A549 (cell line): Measurements from ENCODE around the gene KERA. TPM values are rescaled to one million over a fixed set of nuclear protein-coding genes. Genes with fewer than 3 reads are reported as not detected.

Experiments
- ATAC-seq, 2 experiments: fragments of 200-7000 bp in 1 of 2; fragments of >200 bp in 1 of 2; cut with Nextera tagmentation in 1 of 2; cut with Tn5 transposase in 1 of 2; 3 replicates each; pipeline versions ENCODE4 v1.8.0 to v1.9.1; 2018 to 2020; ENCODE audit warnings: mild to moderate bottlenecking in 1 of 2, moderate library complexity in 1 of 2
- CTCF ChIA-PET: fragments of 300-600 bp; sonication (Branson Sonifier 250); formaldehyde crosslinking; extraction: SDS; loops from one replicate; lab custom pipeline; 2021; ENCODE audit warnings: antibody characterized with exemption, inconsistent platforms; lab: Yijun Ruan, JAX
- POLR2A ChIA-PET: fragments of 350-600 bp; formaldehyde crosslinking; extraction: SDS; loops from one replicate; lab custom pipeline; 2021; ENCODE audit warnings: antibody characterized with exemption, inconsistent platforms; lab: Yijun Ruan, JAX
- DNase-seq, 2 experiments: peaks; one replicate each; pipeline versions ENCODE4 v3.0.0 to v3.0.0-alpha.2; 2011 to 2016; ENCODE audit warnings: low read depth in 1 of 2, low spot score in 1 of 2
- FAIRE-seq: peaks from 2 replicates; lab custom pipeline; 2011; peaks lifted over from hg19 to GRCh38; lab: Jason Lieb, UNC
- H3K27ac ChIP-seq, 2 experiments: fragments of >200 bp; sonication (Bioruptor Twin); formaldehyde crosslinking; 3 replicates each; pipeline ENCODE4 v1.5.1; 2016 to 2017
- H3K4me1 ChIP-seq: fragments of >200 bp; sonication (Bioruptor Twin); formaldehyde crosslinking; 3 replicates; pipeline ENCODE4 v1.6.1; 2016
- H3K4me2 ChIP-seq: fragments of >200 bp; sonication (Bioruptor Twin); formaldehyde crosslinking; 3 replicates; pipeline ENCODE4 v1.6.1; 2016
- H3K4me3 ChIP-seq: fragments of >200 bp; sonication (Bioruptor Twin); formaldehyde crosslinking; 3 replicates; pipeline ENCODE4 v1.5.1; 2016
- H3K9me3 ChIP-seq: fragments of >200 bp; sonication (Bioruptor Twin); formaldehyde crosslinking; 3 replicates; pipeline ENCODE4 v1.6.1; 2016
- BHLHE40 ChIP-seq: IDR thresholded peaks from 2 replicates; pipeline ENCODE4 v1.6.1; 2012; ENCODE audit warnings: low read depth, low read length, inconsistent platforms
- CHD2 ChIP-seq: fragments of 150-350 bp; IDR thresholded peaks from 2 replicates; pipeline ENCODE4 v1.6.1; 2014; ENCODE audit warnings: low read length; ENCODE audit not compliant: partially characterized antibody
- FOXS1 ChIP-seq: fragments of 250-450 bp; sonication (Bioruptor Pico); IDR thresholded peaks from 2 replicates; pipeline ENCODE4 v1.5.0; 2020; ENCODE audit warnings: mild to moderate bottlenecking, moderate library complexity
- HDAC2 ChIP-seq: fragments of 200-600 bp; sonication (generic); IDR thresholded peaks from 2 replicates; pipeline ENCODE4 v1.6.1; 2016
- HEYL ChIP-seq: fragments of 250-450 bp; sonication (Bioruptor Pico); IDR thresholded peaks from 2 replicates; pipeline ENCODE4 v1.8.0; 2021; ENCODE audit warnings: mild to moderate bottlenecking, moderate library complexity
- JUN ChIP-seq, 2 experiments: fragments of >200 bp; sonication (Bioruptor Twin); formaldehyde crosslinking; IDR thresholded peaks; 2 replicates in 1 of 2; 3 replicates in 1 of 2; pipeline ENCODE4 v1.6.1; 2016 to 2017
- JUNB ChIP-seq: fragments of >200 bp; sonication (Bioruptor Twin); formaldehyde crosslinking; IDR thresholded peaks from 2 replicates; pipeline ENCODE4 v1.6.1; 2016
- KDM5A ChIP-seq: fragments of 200-600 bp; sonication (generic); IDR thresholded peaks from 2 replicates; pipeline ENCODE4 v1.6.1; 2016; ENCODE audit warnings: antibody characterized with exemption, mild to moderate bottlenecking
- POLR2A ChIP-seq: IDR thresholded peaks from 2 replicates; pipeline ENCODE4 v1.6.1; 2012; ENCODE audit warnings: mild to moderate bottlenecking, low read length
- RARB ChIP-seq: fragments of 250-450 bp; sonication (Bioruptor Pico); IDR thresholded peaks from 2 replicates; pipeline ENCODE4 v1.8.0; 2021; ENCODE audit warnings: mild to moderate bottlenecking, moderate library complexity
- RCOR1 ChIP-seq: fragments of 150-350 bp; IDR thresholded peaks from 2 replicates; pipeline ENCODE4 v1.6.1; 2014; ENCODE audit warnings: antibody characterized with exemption, low read length, low read depth
- RFX5 ChIP-seq: fragments of 450-650 bp; IDR thresholded peaks from 2 replicates; pipeline ENCODE4 v1.7.1; 2014; ENCODE audit warnings: antibody characterized with exemption, mild to moderate bottlenecking, moderate library complexity
- SMC3 ChIP-seq: fragments of >200 bp; sonication (Bioruptor Twin); formaldehyde crosslinking; IDR thresholded peaks from 3 replicates; pipeline ENCODE4 v1.6.1; 2018; ENCODE audit warnings: inconsistent platforms
- TFCP2L1 ChIP-seq: fragments of 250-450 bp; sonication (Bioruptor Pico); IDR thresholded peaks from 2 replicates; pipeline ENCODE4 v1.5.0; 2021; ENCODE audit warnings: mild to moderate bottlenecking
- TP53 ChIP-seq: fragments of 250-450 bp; sonication (Bioruptor Pico); IDR thresholded peaks from 2 replicates; pipeline ENCODE4 v1.5.0; 2021; ENCODE audit warnings: mild to moderate bottlenecking, moderate library complexity
- ZC3H11A ChIP-seq: fragments of 450-650 bp; IDR thresholded peaks from 2 replicates; pipeline ENCODE4 v1.6.1; 2014; ENCODE audit warnings: antibody characterized with exemption, mild to moderate bottlenecking
- ZSCAN20 ChIP-seq: fragments of 250-450 bp; sonication (Bioruptor Pico); IDR thresholded peaks from 2 replicates; pipeline ENCODE4 v1.8.0; 2022; ENCODE audit warnings: mild to moderate bottlenecking, moderate library complexity
- WGBS: methylation state at CpG from one replicate; pipeline ENCODE4 v1.1.6; 2017; ENCODE audit errors: missing lambda C conversion rate; 5-methylcytosine and 5-hydroxymethylcytosine counted together
- polyA plus RNA-seq, 4 experiments: library from polyadenylated mRNA; depleted of rRNA in 3 of 4; stranded (reverse); fragments of >200 nt; fragmentation: RNase III in 1 of 4; extraction: RNeasy Plus Mini Kit Qiagen cat#74134 plus additional on column Dnase treatment in 1 of 4; gene quantifications; 2 replicates in 3 of 4; 3 replicates in 1 of 4; pipeline ENCODE4 v1.2.3, GENCODE V29; 2011 to 2017
- TF ChIP-seq, protein P1 (sequence below): fragments of >200 bp; sonication (Bioruptor Twin); formaldehyde crosslinking; IDR thresholded peaks from 3 replicates; pipeline ENCODE4 v1.6.1; 2016
- TF ChIP-seq, protein P2 (sequence below): fragments of 200-600 bp; sonication (generic); IDR thresholded peaks from 2 replicates; pipeline ENCODE4 v1.6.1; 2016; ENCODE audit warnings: antibody characterized with exemption, mild to moderate bottlenecking, moderate library complexity
- TF ChIP-seq, protein P3 (sequence below): fragments of >200 bp; sonication (Bioruptor Twin); formaldehyde crosslinking; IDR thresholded peaks from 3 replicates; pipeline ENCODE4 v1.5.1; 2016
- TF ChIP-seq, protein P4 (sequence below): fragments of 150-350 bp; IDR thresholded peaks from 2 replicates; pipeline ENCODE4 v1.6.1; 2014; ENCODE audit warnings: low read depth, mild to moderate bottlenecking, low read length
- TF ChIP-seq, protein P5 (sequence below): fragments of 250-450 bp; sonication (Bioruptor Pico); IDR thresholded peaks from 2 replicates; pipeline ENCODE4 v1.5.0; 2020; ENCODE audit warnings: low read depth, mild to moderate bottlenecking, moderate library complexity

KERA gene
- polyA plus RNA-seq, 2 of the 4 experiments (the other 2 are of a cell fraction) = not detected

DNA sequence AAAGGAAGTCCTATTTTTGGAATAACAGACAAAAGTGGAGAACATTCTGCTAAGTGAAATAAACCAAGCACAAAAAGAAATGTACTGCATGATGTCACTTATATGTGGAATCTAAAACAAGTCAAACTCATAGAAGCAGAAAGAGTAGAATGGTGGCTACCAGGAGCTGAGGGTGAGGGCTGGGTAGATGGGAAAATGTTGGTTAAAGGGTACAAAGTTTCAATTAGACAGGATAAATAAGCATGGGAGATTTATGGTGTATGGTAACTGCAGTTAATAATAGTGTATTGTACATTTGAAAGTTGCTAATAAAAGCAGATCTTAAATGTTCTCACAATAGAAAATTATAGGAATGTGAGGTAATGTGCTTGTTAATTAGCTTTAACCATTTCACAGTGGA, 40.6 kb upstream of the KERA start:
- CTCF ChIA-PET = no interaction called here
- TF ChIP-seq, protein P1, sequence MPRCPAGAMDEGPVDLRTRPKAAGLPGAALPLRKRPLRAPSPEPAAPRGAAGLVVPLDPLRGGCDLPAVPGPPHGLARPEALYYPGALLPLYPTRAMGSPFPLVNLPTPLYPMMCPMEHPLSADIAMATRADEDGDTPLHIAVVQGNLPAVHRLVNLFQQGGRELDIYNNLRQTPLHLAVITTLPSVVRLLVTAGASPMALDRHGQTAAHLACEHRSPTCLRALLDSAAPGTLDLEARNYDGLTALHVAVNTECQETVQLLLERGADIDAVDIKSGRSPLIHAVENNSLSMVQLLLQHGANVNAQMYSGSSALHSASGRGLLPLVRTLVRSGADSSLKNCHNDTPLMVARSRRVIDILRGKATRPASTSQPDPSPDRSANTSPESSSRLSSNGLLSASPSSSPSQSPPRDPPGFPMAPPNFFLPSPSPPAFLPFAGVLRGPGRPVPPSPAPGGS = no peak
- no peak for TF ChIP-seq CHD2
- no peak for TF ChIP-seq SMC3
- TF ChIP-seq, protein P2, sequence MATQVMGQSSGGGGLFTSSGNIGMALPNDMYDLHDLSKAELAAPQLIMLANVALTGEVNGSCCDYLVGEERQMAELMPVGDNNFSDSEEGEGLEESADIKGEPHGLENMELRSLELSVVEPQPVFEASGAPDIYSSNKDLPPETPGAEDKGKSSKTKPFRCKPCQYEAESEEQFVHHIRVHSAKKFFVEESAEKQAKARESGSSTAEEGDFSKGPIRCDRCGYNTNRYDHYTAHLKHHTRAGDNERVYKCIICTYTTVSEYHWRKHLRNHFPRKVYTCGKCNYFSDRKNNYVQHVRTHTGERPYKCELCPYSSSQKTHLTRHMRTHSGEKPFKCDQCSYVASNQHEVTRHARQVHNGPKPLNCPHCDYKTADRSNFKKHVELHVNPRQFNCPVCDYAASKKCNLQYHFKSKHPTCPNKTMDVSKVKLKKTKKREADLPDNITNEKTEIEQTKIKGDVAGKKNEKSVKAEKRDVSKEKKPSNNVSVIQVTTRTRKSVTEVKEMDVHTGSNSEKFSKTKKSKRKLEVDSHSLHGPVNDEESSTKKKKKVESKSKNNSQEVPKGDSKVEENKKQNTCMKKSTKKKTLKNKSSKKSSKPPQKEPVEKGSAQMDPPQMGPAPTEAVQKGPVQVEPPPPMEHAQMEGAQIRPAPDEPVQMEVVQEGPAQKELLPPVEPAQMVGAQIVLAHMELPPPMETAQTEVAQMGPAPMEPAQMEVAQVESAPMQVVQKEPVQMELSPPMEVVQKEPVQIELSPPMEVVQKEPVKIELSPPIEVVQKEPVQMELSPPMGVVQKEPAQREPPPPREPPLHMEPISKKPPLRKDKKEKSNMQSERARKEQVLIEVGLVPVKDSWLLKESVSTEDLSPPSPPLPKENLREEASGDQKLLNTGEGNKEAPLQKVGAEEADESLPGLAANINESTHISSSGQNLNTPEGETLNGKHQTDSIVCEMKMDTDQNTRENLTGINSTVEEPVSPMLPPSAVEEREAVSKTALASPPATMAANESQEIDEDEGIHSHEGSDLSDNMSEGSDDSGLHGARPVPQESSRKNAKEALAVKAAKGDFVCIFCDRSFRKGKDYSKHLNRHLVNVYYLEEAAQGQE = no peak
- no peak for TF ChIP-seq POLR2A
- no peak for TF ChIP-seq JUNB
- TF ChIP-seq ZSCAN20 (CRISPR knock-in tag) = no peak
- TF ChIP-seq HDAC2 = no peak
- FAIRE-seq (peak; percentile 59), ATAC-seq (no peak), DNase-seq (no peak)
- no peak overlapping the region for H3K27ac ChIP-seq
- no peak overlapping the region for H3K4me3 ChIP-seq
- POLR2A ChIA-PET = no interaction called here
- H3K4me2 ChIP-seq = no peak overlapping the region
- no peaks in the 10 kb centered on the region; the same call in 2 of the 3 replicates for H3K9me3 ChIP-seq
- no peaks in the 10 kb centered on the region for H3K4me1 ChIP-seq

DNA sequence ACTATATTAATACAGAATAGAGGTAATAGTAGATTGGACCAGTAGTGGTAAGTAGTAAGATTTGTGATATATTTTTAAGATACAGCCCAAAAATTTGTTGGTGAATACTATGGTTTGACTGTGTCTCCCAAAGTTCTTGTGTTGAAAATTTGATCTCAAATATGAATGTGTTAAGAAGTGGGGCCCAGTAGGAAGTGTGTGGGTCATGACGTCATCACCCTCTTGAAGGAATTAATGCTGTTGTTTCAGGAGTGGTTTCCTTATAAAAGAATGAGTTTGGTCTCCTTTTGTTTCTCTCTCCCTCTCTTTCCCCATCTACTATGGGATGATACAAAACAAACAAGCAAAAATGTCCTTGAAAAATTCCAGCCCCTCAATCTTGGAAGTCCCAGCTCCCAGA, 37.1 kb upstream of the KERA start:
- WGBS = 46% methylated on average over 1 of the region's 1 CpG
- Histone ChIP-seq H3K4me1 (no peaks in the 10 kb centered on the region), H3K27ac (no peak overlapping the region)
- DNase-seq (no peak), FAIRE-seq (no peak), ATAC-seq (no peak)
- POLR2A ChIA-PET = no interaction called here
- no peak for TF ChIP-seq TFCP2L1
- no peak for TF ChIP-seq CHD2
- TF ChIP-seq RCOR1 = no peak
- TF ChIP-seq KDM5A = no peak
- no peak for TF ChIP-seq HEYL (CRISPR knock-in tag)
- TF ChIP-seq FOXS1 (CRISPR knock-in tag) = no peak
- TF ChIP-seq BHLHE40 = no peak
- TF ChIP-seq JUNB = no peak
- TF ChIP-seq, protein P3, sequence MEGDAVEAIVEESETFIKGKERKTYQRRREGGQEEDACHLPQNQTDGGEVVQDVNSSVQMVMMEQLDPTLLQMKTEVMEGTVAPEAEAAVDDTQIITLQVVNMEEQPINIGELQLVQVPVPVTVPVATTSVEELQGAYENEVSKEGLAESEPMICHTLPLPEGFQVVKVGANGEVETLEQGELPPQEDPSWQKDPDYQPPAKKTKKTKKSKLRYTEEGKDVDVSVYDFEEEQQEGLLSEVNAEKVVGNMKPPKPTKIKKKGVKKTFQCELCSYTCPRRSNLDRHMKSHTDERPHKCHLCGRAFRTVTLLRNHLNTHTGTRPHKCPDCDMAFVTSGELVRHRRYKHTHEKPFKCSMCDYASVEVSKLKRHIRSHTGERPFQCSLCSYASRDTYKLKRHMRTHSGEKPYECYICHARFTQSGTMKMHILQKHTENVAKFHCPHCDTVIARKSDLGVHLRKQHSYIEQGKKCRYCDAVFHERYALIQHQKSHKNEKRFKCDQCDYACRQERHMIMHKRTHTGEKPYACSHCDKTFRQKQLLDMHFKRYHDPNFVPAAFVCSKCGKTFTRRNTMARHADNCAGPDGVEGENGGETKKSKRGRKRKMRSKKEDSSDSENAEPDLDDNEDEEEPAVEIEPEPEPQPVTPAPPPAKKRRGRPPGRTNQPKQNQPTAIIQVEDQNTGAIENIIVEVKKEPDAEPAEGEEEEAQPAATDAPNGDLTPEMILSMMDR = no peak
- TF ChIP-seq JUN (IDR thresholded peaks at IDR 0.05) = no peak
- TF ChIP-seq RFX5 = no peak
- TF ChIP-seq, protein P1 = no peak
- TF ChIP-seq, protein P4, sequence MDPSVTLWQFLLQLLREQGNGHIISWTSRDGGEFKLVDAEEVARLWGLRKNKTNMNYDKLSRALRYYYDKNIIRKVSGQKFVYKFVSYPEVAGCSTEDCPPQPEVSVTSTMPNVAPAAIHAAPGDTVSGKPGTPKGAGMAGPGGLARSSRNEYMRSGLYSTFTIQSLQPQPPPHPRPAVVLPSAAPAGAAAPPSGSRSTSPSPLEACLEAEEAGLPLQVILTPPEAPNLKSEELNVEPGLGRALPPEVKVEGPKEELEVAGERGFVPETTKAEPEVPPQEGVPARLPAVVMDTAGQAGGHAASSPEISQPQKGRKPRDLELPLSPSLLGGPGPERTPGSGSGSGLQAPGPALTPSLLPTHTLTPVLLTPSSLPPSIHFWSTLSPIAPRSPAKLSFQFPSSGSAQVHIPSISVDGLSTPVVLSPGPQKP = no peak
- TF ChIP-seq RARB (CRISPR knock-in tag) = no peak
- no peak for TF ChIP-seq SMC3
- TF ChIP-seq, protein P5, sequence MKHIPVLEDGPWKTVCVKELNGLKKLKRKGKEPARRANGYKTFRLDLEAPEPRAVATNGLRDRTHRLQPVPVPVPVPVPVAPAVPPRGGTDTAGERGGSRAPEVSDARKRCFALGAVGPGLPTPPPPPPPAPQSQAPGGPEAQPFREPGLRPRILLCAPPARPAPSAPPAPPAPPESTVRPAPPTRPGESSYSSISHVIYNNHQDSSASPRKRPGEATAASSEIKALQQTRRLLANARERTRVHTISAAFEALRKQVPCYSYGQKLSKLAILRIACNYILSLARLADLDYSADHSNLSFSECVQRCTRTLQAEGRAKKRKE (CRISPR knock-in tag) = no peak
- TF ChIP-seq ZC3H11A = no peak
- TF ChIP-seq TP53 (CRISPR knock-in tag) = no peak
- TF ChIP-seq, all 56 proteins: peak for 0
- no peaks in the 10 kb centered on the region; the same call in 2 of the 3 replicates for H3K9me3 ChIP-seq
- no peak overlapping the region for H3K4me2 ChIP-seq
- CTCF ChIA-PET = no interaction called here
- H3K4me3 ChIP-seq = no peak overlapping the region
